IMR-90 (cell line): ENCODE results near the gene VASN. TPM values are rescaled to one million over a fixed set of nuclear protein-coding genes. Genes with fewer than 3 reads are reported as not detected.

Source experiments
- ATAC-seq: fragments of 200-7000 bp; cut with Tn5 transposase; 2 replicates; pipeline ENCODE4 v1.9.1; 2020; ENCODE audit warnings: low read depth, mild to moderate bottlenecking, moderate library complexity
- BruUV-seq: library from RNA; stranded (reverse); fragments of 400-500 nt; replicated peaks from 2 replicates; lab custom pipeline; 2021; lab: Mats Ljungman, UMichigan
- CTCF ChIA-PET: fragments of 300-600 bp; formaldehyde crosslinking; extraction: SDS; loops from one replicate; lab custom pipeline; 2021; ENCODE audit warnings: antibody characterized with exemption; lab: Yijun Ruan, JAX
- POLR2A ChIA-PET: fragments of 300-600 bp; sonication (Branson Sonifier 250); formaldehyde crosslinking; loops from one replicate; lab custom pipeline; 2022; ENCODE audit warnings: antibody characterized with exemption; ENCODE audit not compliant: unreplicated experiment; lab: Charles Lee
- DNase-seq: peaks from one replicate; pipeline ENCODE4 v3.0.0; 2013
- H2AFZ ChIP-seq: replicated peaks from 2 replicates; pipeline ENCODE3; 2013; ENCODE audit warnings: low read length, mild to moderate bottlenecking; ENCODE audit not compliant: poor library complexity
- H2AK5ac ChIP-seq: 2 replicates; pipeline ENCODE4 v1.6.1; 2013; ENCODE audit warnings: low read depth, low read length, inconsistent platforms
- H2AK9ac ChIP-seq: replicated peaks from 2 replicates; pipeline ENCODE3; 2013; ENCODE audit warnings: mild to moderate bottlenecking, low read depth, low read length, moderate library complexity; ENCODE audit not compliant: poor library complexity
- H2BK120ac ChIP-seq: 2 replicates; pipeline ENCODE4 v1.6.1; 2013; ENCODE audit warnings: low read depth, low read length, inconsistent platforms
- H2BK15ac ChIP-seq: 3 replicates; pipeline ENCODE4 v1.6.1; 2013; ENCODE audit warnings: low read depth, low read length, inconsistent platforms
- H2BK20ac ChIP-seq: 2 replicates; pipeline ENCODE4 v1.6.1; 2013; ENCODE audit warnings: low read depth, mild to moderate bottlenecking, inconsistent platforms, low read length, moderate library complexity
- H2BK5ac ChIP-seq: 2 replicates; pipeline ENCODE4 v1.6.1; 2013; ENCODE audit warnings: mild to moderate bottlenecking, low read depth, low read length, inconsistent platforms; ENCODE audit not compliant: poor library complexity, severe bottlenecking
- H3K14ac ChIP-seq: replicated peaks from 2 replicates; pipeline ENCODE4 v1.6.1; 2013; ENCODE audit warnings: low read depth, low read length, inconsistent platforms
- H3K18ac ChIP-seq: 2 replicates; pipeline ENCODE4 v1.6.1; 2013; ENCODE audit warnings: low read depth, low read length, control low read depth
- H3K23ac ChIP-seq: 2 replicates; pipeline ENCODE4 v1.6.1; 2013; ENCODE audit warnings: low read depth, low read length, inconsistent platforms
- H3K27ac ChIP-seq: 2 replicates; pipeline ENCODE4 v1.5.1; 2013; ENCODE audit warnings: mild to moderate bottlenecking, control low read depth, low read length; ENCODE audit not compliant: insufficient read depth
- H3K27me3 ChIP-seq: 2 replicates; pipeline ENCODE4 v1.6.1; 2013; ENCODE audit warnings: low read length; ENCODE audit not compliant: control insufficient read depth, insufficient read depth
- H3K36me3 ChIP-seq: 2 replicates; pipeline ENCODE4 v1.6.1; 2013; ENCODE audit warnings: low read length, mixed read lengths; ENCODE audit not compliant: control insufficient read depth, insufficient read depth
- H3K4ac ChIP-seq: 2 replicates; pipeline ENCODE4 v1.6.1; 2013; ENCODE audit warnings: low read depth, low read length, inconsistent platforms
- H3K4me1 ChIP-seq: 2 replicates; pipeline ENCODE4 v1.6.1; 2013; ENCODE audit warnings: low read length, mixed read lengths; ENCODE audit not compliant: control insufficient read depth, insufficient read depth
- H3K4me2 ChIP-seq: 2 replicates; pipeline ENCODE4 v1.6.1; 2013; ENCODE audit warnings: low read depth, mild to moderate bottlenecking, control low read depth, low read length, moderate library complexity
- H3K4me3 ChIP-seq: 2 replicates; pipeline ENCODE4 v1.5.1; 2013; ENCODE audit warnings: low read depth, mild to moderate bottlenecking, control low read depth, low read length, moderate library complexity; ENCODE audit not compliant: insufficient read depth
- H3K56ac ChIP-seq: 2 replicates; pipeline ENCODE4 v1.6.1; 2013; ENCODE audit warnings: low read length, inconsistent platforms; ENCODE audit not compliant: insufficient read depth; ENCODE audit errors: extremely low read depth
- H3K79me1 ChIP-seq, 2 experiments: 2 replicates each; pipeline ENCODE4 v1.6.1; 2013; ENCODE audit warnings: low read length in 2 of 2, inconsistent platforms in 1 of 2, low read depth in 1 of 2
- H3K9ac ChIP-seq: 2 replicates; pipeline ENCODE4 v1.6.1; 2013; ENCODE audit warnings: low read depth, low read length, control low read depth
- H3K9me1 ChIP-seq: 2 replicates; pipeline ENCODE4 v1.6.1; 2013; ENCODE audit warnings: low read length, inconsistent platforms; ENCODE audit not compliant: insufficient read depth
- H3K9me3 ChIP-seq: 2 replicates; pipeline ENCODE4 v1.6.1; 2013; ENCODE audit warnings: low read length; ENCODE audit not compliant: control insufficient read depth, insufficient read depth
- H4K20me1 ChIP-seq: 2 replicates; pipeline ENCODE4 v1.6.1; 2013; ENCODE audit warnings: low read length, inconsistent platforms; ENCODE audit not compliant: insufficient read depth
- H4K5ac ChIP-seq: 2 replicates; pipeline ENCODE4 v1.6.1; 2013; ENCODE audit warnings: mild to moderate bottlenecking, low read depth, low read length, control low read depth
- H4K8ac ChIP-seq, 2 experiments: 2 replicates each; pipeline ENCODE4 v1.6.1; 2013; ENCODE audit warnings: low read depth in 2 of 2, low read length in 2 of 2, control low read depth in 1 of 2, inconsistent platforms in 1 of 2
- H4K91ac ChIP-seq: 2 replicates; pipeline ENCODE4 v1.6.1; 2013; ENCODE audit warnings: low read depth, low read length, inconsistent platforms; ENCODE audit not compliant: insufficient read depth
- CEBPB ChIP-seq: IDR thresholded peaks from 2 replicates; pipeline ENCODE4 v1.6.1; 2012; ENCODE audit warnings: low read depth, low read length, improper control_type of control experiment
- FOS ChIP-seq: fragments of 150-350 bp; IDR thresholded peaks from 2 replicates; pipeline ENCODE4 v1.6.1; 2016; ENCODE audit warnings: low read depth, low read length
- NFE2L2 ChIP-seq: fragments of 150-350 bp; IDR thresholded peaks from 2 replicates; pipeline ENCODE4 v1.6.1; 2016; ENCODE audit warnings: low read depth, mild to moderate bottlenecking, low read length
- RAD21 ChIP-seq: IDR thresholded peaks from 2 replicates; pipeline ENCODE4 v1.6.1; 2012; ENCODE audit warnings: low read length, improper control_type of control experiment
- USF2 ChIP-seq: fragments of 150-350 bp; IDR thresholded peaks from 2 replicates; pipeline ENCODE4 v1.6.1; 2017; ENCODE audit warnings: mild to moderate bottlenecking, antibody characterized with exemption, low read length, low read depth
- WGBS, 2 experiments: methylation state at CpG; one replicate each; pipeline versions ENCODE4 v1.1.5 to v1.1.7; 2013; ENCODE audit warnings: missing lambda C conversion rate in 2 of 2; ENCODE audit not compliant: insufficient read length in 1 of 2; ENCODE audit errors: extremely low coverage in 2 of 2; 5-methylcytosine and 5-hydroxymethylcytosine counted together
- dilution Hi-C: fragments of 300-500 bp; cut with HindIII; formaldehyde crosslinking; loops from one replicate; pipeline ENCODE4 v1.14.3; 2018; ENCODE audit warnings: low sequenced_read_pairs; ENCODE audit not compliant: unreplicated experiment
- in situ Hi-C: fragments of 300-500 bp; cut with MboI; formaldehyde crosslinking; loops from 3 replicates; pipeline ENCODE4 v1.14.3; 2019; ENCODE audit warnings: low sequenced_read_pairs, inconsistent platforms, mixed read lengths
- intact Hi-C: fragments of 100-400 bp; cut with micrococcal nuclease; formaldehyde crosslinking; loops from 2 replicates; pipeline ENCODE4 v1.10.0; 2022
- polyA plus RNA-seq, 3 experiments: library from polyadenylated mRNA; depleted of rRNA; stranded (reverse); fragments of >200 nt; gene quantifications; 2 replicates each; pipeline ENCODE4 v1.2.3, GENCODE V29; 2012; ENCODE audit warnings: low replicate concordance in 1 of 3
- total RNA-seq: library from RNA; depleted of rRNA; stranded (reverse); fragments of >200 nt; gene quantifications from 2 replicates; pipeline ENCODE4 v1.2.3, GENCODE V29; 2012
- TF ChIP-seq, protein P1 (sequence below): conservative IDR thresholded peaks from 2 replicates; pipeline ENCODE4 v1.5.1; 2012; ENCODE audit warnings: mild to moderate bottlenecking, low read depth, low read length, improper control_type of control experiment

Gene VASN
- total and polyA plus RNA-seq, 2 of the 4 experiments (the other 2 are of a cell fraction): 9.3 to 87.2 TPM

DNA sequence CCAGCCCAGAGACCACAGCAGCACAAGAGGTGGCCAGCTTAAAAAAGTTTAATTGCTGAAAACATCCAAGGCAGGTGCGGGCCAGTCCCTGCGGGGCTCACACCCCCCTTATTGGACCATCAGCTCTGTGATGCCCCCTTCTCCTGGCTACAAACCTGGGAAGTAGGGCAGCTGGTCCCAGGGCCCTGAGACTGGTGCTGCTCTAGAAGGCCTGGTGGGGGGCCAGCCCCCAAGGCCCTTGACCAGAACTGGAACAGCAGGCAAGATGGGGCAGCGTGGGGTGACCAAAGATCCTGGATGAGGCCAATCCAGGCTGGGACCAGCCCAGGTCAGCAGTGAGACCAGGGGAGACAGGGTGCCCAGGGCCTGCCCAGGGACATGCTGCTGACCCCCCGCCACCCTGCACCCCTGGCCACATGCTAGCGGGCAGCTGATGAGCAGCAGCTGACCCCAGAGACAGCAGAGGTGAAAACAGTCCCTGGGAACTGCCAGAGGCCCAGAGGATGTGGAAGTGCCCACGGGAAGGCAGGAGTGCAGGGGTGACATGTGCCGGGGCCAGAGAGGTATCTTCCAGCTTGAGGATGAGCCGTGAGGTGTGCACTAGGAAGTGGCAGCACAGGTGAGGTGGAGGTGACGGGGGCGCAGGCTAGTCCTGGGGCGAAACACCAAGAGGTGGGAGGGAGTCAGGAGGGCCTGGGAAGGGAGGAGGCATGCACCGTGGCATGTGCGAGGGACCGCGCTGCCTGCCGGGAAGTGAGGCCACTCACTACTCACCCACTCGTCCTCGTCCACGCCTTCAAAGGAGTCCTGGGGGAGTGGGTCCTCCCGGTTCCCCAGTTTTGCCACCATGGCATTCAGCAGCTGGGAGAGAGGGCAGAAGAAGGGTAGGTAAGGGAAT, 16.9 kb upstream of the VASN start:
- WGBS, 2 experiments: 84% methylated on average over 5 of the region's 20 CpGs; no CpG with 5 or more reads in 1 of the 2 experiments
- Histone ChIP-seq H2BK15ac (no peak overlapping the region), H3K4me2 (no peak overlapping the region), H2AK9ac (no peak overlapping the region), H3K9me1 (0 out of 2 replicates have a peak, but pooled peaks cover 8% of the 10 kb centered on the region), H2BK20ac (no peak overlapping the region), H3K27ac (no peak overlapping the region), H3K27me3 (no peaks in the 10 kb centered on the region), H3K4me1 (peaks cover 5% of the 10 kb centered on the region), H3K9ac (no peak overlapping the region), H3K4me3 (no peak overlapping the region), H3K23ac (no peak overlapping the region), H4K20me1 (peaks cover 11% of the 10 kb centered on the region; the same call in 1 of the 2 replicates), H3K18ac (no peak overlapping the region), H3K4ac (no peak overlapping the region), H2BK120ac (no peak overlapping the region), H3K56ac (no peak overlapping the region), H2AK5ac (peak overlapping the region; percentile 50; the same call in 1 of the 2 replicates), H3K36me3 (no peaks in the 10 kb centered on the region; the same call in 1 of the 2 replicates), H3K14ac (no peak overlapping the region), H4K8ac (no peak overlapping the region), H4K5ac (no peak overlapping the region), H3K9me3 (no peaks in the 10 kb centered on the region), H2AFZ (peak overlapping the region; percentile 43), H4K91ac (no peak overlapping the region), H2BK5ac (no peak overlapping the region), H3K79me1 (peaks cover 3 to 11% of the 10 kb centered on the region in 2 experiments; a peak in 3 of 4 replicates)
- no TSS peak for BruUV-seq
- intact Hi-C loops: no loop called here
- no peak for DNase-seq
- POLR2A ChIA-PET: no interaction called here
- no peak for ATAC-seq
- CTCF ChIA-PET: interaction anchor here (1.6 kb wide), 1 partner anchor 49 kb away, joined by 3 read pairs; no protein-coding TSS in a partner anchor
- in situ Hi-C loops: no loop called here
- dilution Hi-C loops: no loop called here
- no peak for TF ChIP-seq NFE2L2
- TF ChIP-seq CEBPB: no peak
- TF ChIP-seq, protein P1, sequence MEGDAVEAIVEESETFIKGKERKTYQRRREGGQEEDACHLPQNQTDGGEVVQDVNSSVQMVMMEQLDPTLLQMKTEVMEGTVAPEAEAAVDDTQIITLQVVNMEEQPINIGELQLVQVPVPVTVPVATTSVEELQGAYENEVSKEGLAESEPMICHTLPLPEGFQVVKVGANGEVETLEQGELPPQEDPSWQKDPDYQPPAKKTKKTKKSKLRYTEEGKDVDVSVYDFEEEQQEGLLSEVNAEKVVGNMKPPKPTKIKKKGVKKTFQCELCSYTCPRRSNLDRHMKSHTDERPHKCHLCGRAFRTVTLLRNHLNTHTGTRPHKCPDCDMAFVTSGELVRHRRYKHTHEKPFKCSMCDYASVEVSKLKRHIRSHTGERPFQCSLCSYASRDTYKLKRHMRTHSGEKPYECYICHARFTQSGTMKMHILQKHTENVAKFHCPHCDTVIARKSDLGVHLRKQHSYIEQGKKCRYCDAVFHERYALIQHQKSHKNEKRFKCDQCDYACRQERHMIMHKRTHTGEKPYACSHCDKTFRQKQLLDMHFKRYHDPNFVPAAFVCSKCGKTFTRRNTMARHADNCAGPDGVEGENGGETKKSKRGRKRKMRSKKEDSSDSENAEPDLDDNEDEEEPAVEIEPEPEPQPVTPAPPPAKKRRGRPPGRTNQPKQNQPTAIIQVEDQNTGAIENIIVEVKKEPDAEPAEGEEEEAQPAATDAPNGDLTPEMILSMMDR: no peak
- no peak for TF ChIP-seq FOS
- TF ChIP-seq RAD21: no peak
- TF ChIP-seq USF2: no peak
